HCT116 (cell line): ENCODE measurements around the gene POLR3A.

Source experiments
- CBX3 ChIP-seq: IDR thresholded peaks from 2 replicates; pipeline ENCODE4 v1.6.1; 2012; ENCODE audit warnings: low read depth
- CEBPB ChIP-seq: IDR thresholded peaks from 2 replicates; pipeline ENCODE4 v1.6.1; 2012; ENCODE audit warnings: low read depth
- CTCF ChIP-seq, 3 experiments: fragments of 200-600 bp in 1 of 3; sonication (generic) in 1 of 3; IDR thresholded peaks in 2 of 3; conservative IDR thresholded peaks in 1 of 3; 2 replicates each; pipeline ENCODE4 v1.5.1; 2012 to 2017; ENCODE audit warnings: low read depth in 2 of 3, low read length in 2 of 3, antibody characterized with exemption in 1 of 3, borderline replicate concordance in 1 of 3, control low read depth in 1 of 3, mild to moderate bottlenecking in 1 of 3, mixed read lengths in 1 of 3, mixed run types in 1 of 3, moderate library complexity in 1 of 3; ENCODE audit not compliant: insufficient read depth in 1 of 3
- ELF1 ChIP-seq: IDR thresholded peaks from 2 replicates; pipeline ENCODE4 v1.6.1; 2012; ENCODE audit warnings: low read depth, borderline replicate concordance
- EZH2 ChIP-seq: fragments of 200-600 bp; sonication (generic); IDR thresholded peaks from 2 replicates; pipeline ENCODE4 v1.6.1; 2017; ENCODE audit warnings: antibody characterized with exemption, mixed run types
- FOSL1 ChIP-seq: IDR thresholded peaks from 2 replicates; pipeline ENCODE4 v1.6.1; 2012; ENCODE audit warnings: low read depth
- POLR2A ChIP-seq: IDR thresholded peaks from 2 replicates; pipeline ENCODE4 v1.7.0; 2011; ENCODE audit warnings: borderline replicate concordance; ENCODE audit not compliant: insufficient read depth, insufficient read length; ENCODE audit errors: extremely low read depth
- POLR2AphosphoS5 ChIP-seq: IDR thresholded peaks from 2 replicates; pipeline ENCODE4 v1.6.1; 2011; ENCODE audit warnings: mild to moderate bottlenecking, low read depth, low read length, moderate library complexity
- TCF7L2 ChIP-seq: IDR thresholded peaks from 2 replicates; pipeline ENCODE4 v1.7.0; 2011; ENCODE audit warnings: borderline replicate concordance, inconsistent platforms; ENCODE audit not compliant: insufficient read depth, insufficient read length; ENCODE audit errors: extremely low read depth
- ZBTB33 ChIP-seq: IDR thresholded peaks from 2 replicates; pipeline ENCODE4 v1.6.1; 2011; ENCODE audit warnings: mild to moderate bottlenecking, low read length, moderate library complexity; ENCODE audit not compliant: insufficient replicate concordance; ENCODE audit errors: extremely low read depth
- ZFX ChIP-seq: fragments of 450-650 bp; IDR thresholded peaks from 2 replicates; pipeline ENCODE4 v1.6.1; 2017

- TF ChIP-seq EZH2 = no peak
- TF ChIP-seq TCF7L2 = no peak
- TF ChIP-seq POLR2A = no peak
- no peak for TF ChIP-seq FOSL1
- TF ChIP-seq CBX3 = no peak
- TF ChIP-seq ZBTB33 = no peak
- TF ChIP-seq CEBPB = no peak
- TF ChIP-seq POLR2AphosphoS5 = no peak
- TF ChIP-seq CTCF (IDR thresholded peaks at IDR 0.05 in 2 of 3, conservative IDR thresholded peaks at IDR 0.05 in 1 of 3; ENCODE audit: borderline replicate concordance in 1 of 3, insufficient read depth in 1 of 3, low read depth in 2 of 3, low read length in 2 of 3) = no peak
- no peak for TF ChIP-seq ELF1
- TF ChIP-seq ZFX = no peak
Measured at GRCh38 chr10:77939561-77940001, 89.7 kb downstream of the POLR3A start.
